K562 (cell line): ENCODE results near the gene FAM20C. TPM values are rescaled to one million over a fixed set of nuclear protein-coding genes. Genes with fewer than 3 reads are reported as not detected.

Experiments used
- ELF2 ChIP-seq: fragments of 250-450 bp; sonication (Bioruptor Pico); IDR thresholded peaks from 2 replicates; pipeline ENCODE4 v1.5.0; 2021; ENCODE audit warnings: mild to moderate bottlenecking
- HNRNPK ChIP-seq: fragments of 200-400 bp; formaldehyde crosslinking; IDR thresholded peaks from one replicate; pipeline ENCODE4 v1.6.1; 2018; ENCODE audit warnings: mild to moderate bottlenecking, low read depth, low read length; ENCODE audit not compliant: poor library complexity, severe bottlenecking
- KLF6 ChIP-seq: fragments of 250-450 bp; sonication (Bioruptor Pico); IDR thresholded peaks from 2 replicates; pipeline ENCODE4 v1.4.0; 2020; ENCODE audit warnings: mild to moderate bottlenecking, moderate library complexity, borderline replicate concordance
- OTX1 ChIP-seq: fragments of 450-650 bp; formaldehyde crosslinking; IDR thresholded peaks from 2 replicates; pipeline ENCODE4 v1.4.0; 2022; ENCODE audit warnings: mild to moderate bottlenecking
- PTRF ChIP-seq: fragments of 450-650 bp; IDR thresholded peaks from 2 replicates; pipeline ENCODE4 v1.6.1; 2016; ENCODE audit warnings: mild to moderate bottlenecking, missing genetic modification characterization, missing compliant biosample characterization
- YY1 ChIP-seq, 3 experiments: IDR thresholded peaks; 2 replicates each; pipeline ENCODE4 v1.6.1; 2011; ENCODE audit warnings: low read length in 2 of 3, mild to moderate bottlenecking in 2 of 3, moderate library complexity in 2 of 3, borderline replicate concordance in 1 of 3, control low read depth in 1 of 3, low read depth in 1 of 3; ENCODE audit not compliant: insufficient read depth in 3 of 3, insufficient replicate concordance in 2 of 3, control insufficient read depth in 1 of 3, insufficient read length in 1 of 3; ENCODE audit errors: extremely low read depth in 1 of 3
- ZC3H4 ChIP-seq: sonication (generic); formaldehyde crosslinking; IDR thresholded peaks from 2 replicates; pipeline ENCODE4 v1.9.0; 2021; ENCODE audit warnings: missing genetic modification reagents, borderline replicate concordance
- polyA plus RNA-seq, 8 experiments: library from polyadenylated mRNA; depleted of rRNA in 4 of 8; stranded (reverse) in 5 of 8; unstranded in 3 of 8; fragments of >200 nt; fragmentation: Nextera tagmentation in 2 of 8; fragmentation: Illumina TruSeq in 1 of 8; extraction: Ambion mirVana in 2 of 8; extraction: Trizol in 1 of 8; gene quantifications; 2 replicates each; pipeline versions ENCODE4 v1.2.1 to v1.2.3, GENCODE V29; 2011 to 2014; ENCODE audit warnings: inconsistent platforms in 1 of 8, missing spikeins in 1 of 8
- total RNA-seq, 7 experiments: library from RNA; depleted of rRNA in 6 of 7; stranded (reverse); fragments of >200 nt in 6 of 7; fragmentation: Illumina TruSeq in 2 of 7; extraction: Trizol in 2 of 7; gene quantifications; 2 replicates each; pipeline versions ENCODE4 v1.2.1 to v1.2.3, GENCODE V29; 2011 to 2021; ENCODE audit warnings: low replicate concordance in 1 of 7
- TF ChIP-seq, protein P1 (sequence below): fragments of 250-450 bp; sonication (Bioruptor Pico); IDR thresholded peaks from 2 replicates; pipeline ENCODE4 v1.5.0; 2021; ENCODE audit warnings: mild to moderate bottlenecking, borderline replicate concordance

FAM20C gene
- total and polyA plus RNA-seq, 9 of the 15 experiments (the other 6 are each of a cell fraction or from before 2014, with no cell fraction given): 0.09 TPM; not detected in 8

DNA sequence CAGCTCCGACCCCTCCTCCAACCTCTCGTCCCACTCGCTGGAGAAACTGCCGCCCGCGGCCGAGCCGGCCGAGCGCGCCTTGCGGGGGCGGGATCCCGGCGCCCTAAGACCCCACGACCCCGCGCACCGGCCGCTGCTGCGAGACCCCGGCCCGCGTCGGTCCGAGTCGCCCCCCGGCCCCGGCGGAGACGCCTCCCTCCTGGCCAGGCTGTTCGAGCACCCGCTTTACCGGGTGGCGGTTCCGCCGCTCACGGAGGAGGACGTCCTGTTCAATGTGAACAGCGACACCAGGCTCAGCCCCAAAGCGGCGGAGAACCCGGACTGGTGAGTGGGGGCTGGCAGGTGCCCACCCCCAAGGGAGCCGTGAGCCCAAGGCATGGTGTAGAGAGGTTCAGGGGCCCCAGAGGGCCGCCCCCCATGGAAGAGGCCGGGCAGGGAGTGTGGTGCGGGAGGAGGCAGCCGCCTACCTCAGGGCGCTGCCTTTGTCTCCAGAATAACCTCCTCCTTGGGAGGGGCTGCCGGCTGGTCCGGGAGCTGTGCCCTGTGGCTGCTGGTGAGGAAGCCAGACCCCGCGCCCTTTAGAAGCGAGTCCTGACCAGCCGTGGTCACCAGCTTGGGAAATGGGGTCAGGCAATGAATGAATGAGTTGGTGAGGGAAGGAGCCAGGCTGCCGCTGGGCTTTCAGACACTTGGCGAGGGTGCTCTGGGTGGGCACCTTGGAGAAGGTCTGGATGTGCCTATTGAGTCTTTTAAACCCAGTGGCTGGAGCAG is 1.3 kb downstream of the FAM20C start (continued):
- TF ChIP-seq YY1 (IDR thresholded peaks at IDR 0.05; ENCODE audit: borderline replicate concordance in 1 of 3, control insufficient read depth in 1 of 3, extremely low read depth in 1 of 3, insufficient read depth in 3 of 3, insufficient read length in 1 of 3, insufficient replicate concordance in 2 of 3, low read depth in 1 of 3, low read length in 2 of 3): no peak
- TF ChIP-seq KLF6: no peak
- no peak for TF ChIP-seq ELF2
- TF ChIP-seq, protein P1, sequence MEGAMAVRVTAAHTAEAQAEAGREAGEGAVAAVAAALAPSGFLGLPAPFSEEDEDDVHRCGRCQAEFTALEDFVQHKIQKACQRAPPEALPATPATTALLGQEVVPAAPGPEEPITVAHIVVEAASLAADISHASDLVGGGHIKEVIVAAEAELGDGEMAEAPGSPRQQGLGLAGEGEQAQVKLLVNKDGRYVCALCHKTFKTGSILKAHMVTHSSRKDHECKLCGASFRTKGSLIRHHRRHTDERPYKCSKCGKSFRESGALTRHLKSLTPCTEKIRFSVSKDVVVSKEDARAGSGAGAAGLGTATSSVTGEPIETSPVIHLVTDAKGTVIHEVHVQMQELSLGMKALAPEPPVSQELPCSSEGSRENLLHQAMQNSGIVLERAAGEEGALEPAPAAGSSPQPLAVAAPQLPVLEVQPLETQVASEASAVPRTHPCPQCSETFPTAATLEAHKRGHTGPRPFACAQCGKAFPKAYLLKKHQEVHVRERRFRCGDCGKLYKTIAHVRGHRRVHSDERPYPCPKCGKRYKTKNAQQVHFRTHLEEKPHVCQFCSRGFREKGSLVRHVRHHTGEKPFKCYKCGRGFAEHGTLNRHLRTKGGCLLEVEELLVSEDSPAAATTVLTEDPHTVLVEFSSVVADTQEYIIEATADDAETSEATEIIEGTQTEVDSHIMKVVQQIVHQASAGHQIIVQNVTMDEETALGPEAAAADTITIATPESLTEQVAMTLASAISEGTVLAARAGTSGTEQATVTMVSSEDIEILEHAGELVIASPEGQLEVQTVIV (CRISPR knock-in tag): no peak
- TF ChIP-seq ZC3H4: no peak
- TF ChIP-seq HNRNPK: no peak
- no peak for TF ChIP-seq OTX1 (CRISPR knock-in tag)
- no peak for TF ChIP-seq PTRF (tag)
